K562 (cell line): ENCODE results near the gene WNT7A. TPM values are rescaled to one million over a fixed set of nuclear protein-coding genes. Genes with fewer than 3 reads are reported as not detected.

Source experiments
- ATAC-seq: fragments of 200-7000 bp; cut with Tn5 transposase; 3 replicates; pipeline ENCODE4 v1.9.1; 2020; ENCODE audit warnings: moderate library complexity
- BruUV-seq: library from RNA; stranded (reverse); fragments of 400-500 nt; replicated peaks from 2 replicates; lab custom pipeline; 2021; lab: Mats Ljungman, UMichigan
- CTCF ChIA-PET: fragments of 300-600 bp; formaldehyde crosslinking; extraction: SDS; loops from one replicate; lab custom pipeline; 2021; ENCODE audit warnings: low intra/inter-chr PET ratio; lab: Yijun Ruan, JAX
- POLR2A ChIA-PET: fragments of 300-600, 350-650 bp; sonication (Branson Sonifier 250); formaldehyde crosslinking; extraction: SDS; loops from one replicate; lab custom pipeline; 2021; ENCODE audit warnings: antibody characterized with exemption, inconsistent platforms; lab: Yijun Ruan, JAX
- DNase-seq, 4 experiments: peaks; one replicate each; pipeline versions ENCODE4 v3.0.0 to v3.0.0-alpha.2; 2011 to 2018; ENCODE audit warnings: low spot score in 3 of 4, mixed read lengths in 3 of 4; ENCODE audit errors: extremely low read depth in 1 of 4
- FAIRE-seq: peaks from 2 replicates; lab custom pipeline; 2011; peaks lifted over from hg19 to GRCh38; lab: Jason Lieb, UNC
- H2AFZ ChIP-seq: 2 replicates; pipeline ENCODE4 v1.6.0; 2011; ENCODE audit warnings: low read depth, low read length, control low read depth, inconsistent platforms
- H3K27ac ChIP-seq: fragments of 200-600 bp; 3 replicates; pipeline ENCODE4 v1.8.0; 2011; ENCODE audit warnings: low read depth, mild to moderate bottlenecking, control low read depth, inconsistent platforms, low read length, moderate library complexity, mixed read lengths; ENCODE audit errors: extremely low read depth
- H3K27me3 ChIP-seq, 2 experiments: fragments of 300-600 bp in 1 of 2; 2 replicates in 1 of 2; 3 replicates in 1 of 2; pipeline versions ENCODE4 v1.6.0 to v1.8.0; 2011; ENCODE audit warnings: inconsistent platforms in 2 of 2, low read length in 2 of 2, mild to moderate bottlenecking in 1 of 2, mixed read lengths in 1 of 2, moderate library complexity in 1 of 2; ENCODE audit not compliant: control insufficient read depth in 2 of 2, insufficient read depth in 2 of 2
- H3K36me3 ChIP-seq: fragments of 300-600 bp; 3 replicates; pipeline ENCODE4 v1.8.0; 2011; ENCODE audit warnings: mild to moderate bottlenecking, low read length, inconsistent platforms; ENCODE audit not compliant: control insufficient read depth, insufficient read depth
- H3K4me1 ChIP-seq, 2 experiments: fragments of 200-600 bp in 1 of 2; replicated peaks in 1 of 2; 2 replicates in 1 of 2; 3 replicates in 1 of 2; pipeline versions ENCODE4 v1.5.1 to v1.8.0; 2011; ENCODE audit warnings: inconsistent platforms in 2 of 2, low read length in 2 of 2, mild to moderate bottlenecking in 1 of 2, mixed read lengths in 1 of 2, moderate library complexity in 1 of 2; ENCODE audit not compliant: control insufficient read depth in 2 of 2, insufficient read depth in 2 of 2
- H3K4me2 ChIP-seq: 2 replicates; pipeline ENCODE4 v1.6.1; 2011; ENCODE audit warnings: low read length, control low read depth, inconsistent platforms, mixed read lengths; ENCODE audit not compliant: insufficient read depth
- H3K4me3 ChIP-seq: fragments of 200-600 bp; sonication (generic), shearing (Covaris generic); 2 replicates; pipeline ENCODE4 v1.5.1; 2016; ENCODE audit warnings: control low read depth, inconsistent platforms
- H3K79me2 ChIP-seq: fragments of 200-600 bp; 3 replicates; pipeline ENCODE4 v1.8.0; 2011; ENCODE audit warnings: low read length, inconsistent platforms; ENCODE audit not compliant: control insufficient read depth, insufficient read depth
- H3K9ac ChIP-seq, 2 experiments: 2 replicates each; pipeline versions ENCODE4 v1.6.0 to v1.6.1; 2011; ENCODE audit warnings: low read depth in 2 of 2, low read length in 2 of 2, control low read depth in 1 of 2, inconsistent platforms in 1 of 2, mild to moderate bottlenecking in 1 of 2, mixed read lengths in 1 of 2; ENCODE audit not compliant: insufficient read depth in 1 of 2
- H3K9me1 ChIP-seq: one replicate; pipeline ENCODE4 v1.6.0; 2011; ENCODE audit warnings: inconsistent platforms, mild to moderate bottlenecking, low read length, moderate library complexity; ENCODE audit not compliant: control insufficient read depth, insufficient read depth
- H3K9me3 ChIP-seq: replicated peaks from 2 replicates; pipeline ENCODE4 v1.5.1; 2011; ENCODE audit warnings: low read depth, low read length, inconsistent platforms; ENCODE audit not compliant: control insufficient read depth, insufficient read depth
- H4K20me1 ChIP-seq: replicated peaks from 2 replicates; pipeline ENCODE4 v1.6.1; 2011; ENCODE audit warnings: low read length, inconsistent platforms, mixed read lengths; ENCODE audit not compliant: control insufficient read depth, insufficient read depth
- MXI1 ChIP-seq: IDR thresholded peaks from 2 replicates; pipeline ENCODE4 v1.6.1; 2011; ENCODE audit warnings: low read depth, mild to moderate bottlenecking, improper control_type of control experiment, low read length
- SOX6 ChIP-seq: fragments of 450-650 bp; IDR thresholded peaks from 2 replicates; pipeline ENCODE4 v1.6.1; 2014; ENCODE audit warnings: mild to moderate bottlenecking
- THRB ChIP-seq: fragments of 450-650 bp; formaldehyde crosslinking; conservative IDR thresholded peaks from 2 replicates; pipeline ENCODE4 v1.4.0; 2022; ENCODE audit warnings: mild to moderate bottlenecking, missing genetic modification characterization
- ZC3H8 ChIP-seq: fragments of 450-650 bp; IDR thresholded peaks from 2 replicates; pipeline ENCODE4 v1.6.1; 2017
- WGBS: fragments of 100-300 bp; shearing (Covaris generic); methylation state at CpG from one replicate; pipeline ENCODE4 v1.1.6; 2016; ENCODE audit warnings: low coverage, mixed read lengths; ENCODE audit not compliant: insufficient coverage; ENCODE audit errors: missing lambda C conversion rate; 5-methylcytosine and 5-hydroxymethylcytosine counted together
- in situ Hi-C: fragments of 300-500 bp; cut with MboI; formaldehyde crosslinking; loops from 4 replicates; pipeline ENCODE4 v1.15.0; 2018; ENCODE audit warnings: inconsistent platforms, mixed read lengths
- intact Hi-C: fragments of 100-400 bp; cut with micrococcal nuclease; formaldehyde crosslinking; loops from 2 replicates; pipeline ENCODE4 v1.14.2; 2022
- polyA plus RNA-seq, 8 experiments: library from polyadenylated mRNA; depleted of rRNA in 4 of 8; stranded (reverse) in 5 of 8; unstranded in 3 of 8; fragments of >200 nt; fragmentation: Nextera tagmentation in 2 of 8; fragmentation: Illumina TruSeq in 1 of 8; extraction: Ambion mirVana in 2 of 8; extraction: Trizol in 1 of 8; gene quantifications; 2 replicates each; pipeline versions ENCODE4 v1.2.1 to v1.2.3, GENCODE V29; 2011 to 2014; ENCODE audit warnings: inconsistent platforms in 1 of 8, missing spikeins in 1 of 8
- total RNA-seq, 7 experiments: library from RNA; depleted of rRNA in 6 of 7; stranded (reverse); fragments of >200 nt in 6 of 7; fragmentation: Illumina TruSeq in 2 of 7; extraction: Trizol in 2 of 7; gene quantifications; 2 replicates each; pipeline versions ENCODE4 v1.2.1 to v1.2.3, GENCODE V29; 2011 to 2021; ENCODE audit warnings: low replicate concordance in 1 of 7

Gene WNT7A
- total and polyA plus RNA-seq, 9 of the 15 experiments (the other 6 are each of a cell fraction or from before 2014, with no cell fraction given) = 0.03 TPM; not detected in 8

GRCh38 chr3:13853978-13854296, 25.9 kb downstream of the WNT7A start:
- H3K27ac ChIP-seq = no peak overlapping the region
- intact Hi-C loops (no loop called here), in situ Hi-C loops (no loop called here)
- H3K9me3 ChIP-seq = no peaks in the 10 kb centered on the region
- 0% methylated on average over 1 of the region's 1 CpG for WGBS
- POLR2A ChIA-PET = interaction anchor here (0.6 kb wide), 1 partner anchor 441 kb away, joined by 4 read pairs; no protein-coding TSS in a partner anchor
- H3K79me2 ChIP-seq = no peaks in the 10 kb centered on the region
- no peak overlapping the region for H3K4me2 ChIP-seq
- peaks cover 0 to 4% of the 10 kb centered on the region in 2 experiments; a peak in 2 of 5 replicates for H3K4me1 ChIP-seq
- TF ChIP-seq THRB (CRISPR knock-in tag) (no peak), MXI1 (no peak), SOX6 (no peak), ZC3H8 (no peak)
- TF ChIP-seq, all 486 proteins: peak for 0
- Histone ChIP-seq H3K9me1 (peaks cover 5% of the 10 kb centered on the region), H4K20me1 (peaks cover 34% of the 10 kb centered on the region), H3K9ac (no peak overlapping the region), H2AFZ (no peak overlapping the region), H3K27me3 (peaks cover 41 to 67% of the 10 kb centered on the region in 2 experiments), H3K36me3 (no peaks in the 10 kb centered on the region), H3K4me3 (no peak overlapping the region)
- ATAC-seq (no peak), DNase-seq (no peak), FAIRE-seq (no peak)
- CTCF ChIA-PET = no interaction called here
- no TSS peak for BruUV-seq
